HG02571 (cell line): ENCODE measurements around the gene ZNF485.
"Not testable (repeated sequence)": the region's sequence is repeated elsewhere in the genome, so short reads cannot be mapped to it uniquely, and the experiment has no call there.

Source experiments
- ATAC-seq: cut with Tn5 transposase; IDR thresholded peaks from one replicate; pipeline ENCODE4 v1.9.1; 2021; ENCODE audit warnings: mild to moderate bottlenecking, moderate library complexity; ENCODE audit not compliant: unreplicated experiment

ZNF485 gene

DNA sequence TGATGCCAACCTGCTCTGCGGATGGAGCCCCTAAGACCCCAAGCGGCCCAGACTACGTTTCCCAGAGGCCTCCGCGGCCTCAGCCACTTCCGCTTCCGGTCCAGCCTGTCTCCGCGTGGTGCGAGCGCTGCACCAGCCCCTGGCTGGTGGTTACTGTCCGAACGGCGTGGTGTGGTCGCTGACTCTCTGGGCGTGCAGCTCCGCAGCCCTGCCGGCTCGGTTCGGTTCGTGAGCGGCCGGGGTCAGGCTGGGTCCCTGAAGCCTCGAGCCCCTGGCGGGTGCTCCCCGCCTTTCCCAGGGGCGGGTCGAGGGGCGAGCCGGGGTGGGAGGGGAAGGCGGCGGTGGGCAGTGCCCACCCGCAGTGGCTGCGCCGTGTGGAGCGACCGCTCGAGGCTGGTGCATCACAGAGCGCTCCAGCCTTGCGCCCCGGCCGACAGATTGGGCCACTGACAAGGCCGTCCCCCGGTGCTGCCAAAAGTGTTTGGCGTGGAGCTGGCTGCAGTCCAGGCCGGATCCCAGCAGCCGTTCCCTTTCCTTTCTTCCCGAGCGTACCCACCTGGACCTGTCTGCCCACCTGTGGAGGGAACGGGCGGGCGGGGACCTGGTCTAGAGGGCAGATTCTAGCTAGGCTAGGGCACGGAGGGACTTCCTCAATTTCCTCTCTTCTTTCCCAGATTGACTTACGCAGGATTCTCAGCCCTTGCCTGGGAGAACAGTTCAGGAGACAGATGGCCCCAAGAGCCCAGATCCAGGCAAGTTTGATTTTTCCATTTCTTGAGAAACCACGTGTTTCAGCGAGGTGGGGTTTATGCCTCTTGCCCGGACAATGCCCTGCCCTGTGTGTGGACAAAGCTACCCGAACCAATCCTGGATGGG is at the start of gene ZNF485:
TSS of gene ZNF485 (plus strand) at position 116 of the 876 bp plus-strand sequence. CDS start at position 729, 613 bp downstream.
- ATAC-seq, result peak; percentile 100

DNA sequence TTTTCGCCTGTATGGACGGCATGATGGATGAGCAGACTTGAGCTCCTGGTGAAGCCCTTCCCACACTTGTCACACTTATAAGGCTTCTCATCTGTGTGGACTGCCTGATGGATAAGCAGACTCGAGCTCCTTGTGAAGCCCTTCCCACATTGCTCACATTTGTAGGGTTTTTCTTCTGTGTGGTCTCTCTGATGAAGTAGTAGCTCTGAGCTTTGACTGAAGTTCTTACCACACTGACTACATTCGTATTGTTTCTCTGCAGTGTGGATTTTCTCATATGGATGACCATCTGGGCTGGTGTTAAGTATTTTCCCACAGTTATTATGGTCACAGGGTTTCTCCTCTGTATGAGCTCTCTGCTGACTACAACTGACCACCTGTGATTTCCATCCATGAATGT is 49.0 kb upstream of the ZNF485 start:
- no peak for ATAC-seq

GRCh38 chr10:43569681-43570080 is 36.6 kb upstream of the ZNF485 start:
- no peak for ATAC-seq

DNA sequence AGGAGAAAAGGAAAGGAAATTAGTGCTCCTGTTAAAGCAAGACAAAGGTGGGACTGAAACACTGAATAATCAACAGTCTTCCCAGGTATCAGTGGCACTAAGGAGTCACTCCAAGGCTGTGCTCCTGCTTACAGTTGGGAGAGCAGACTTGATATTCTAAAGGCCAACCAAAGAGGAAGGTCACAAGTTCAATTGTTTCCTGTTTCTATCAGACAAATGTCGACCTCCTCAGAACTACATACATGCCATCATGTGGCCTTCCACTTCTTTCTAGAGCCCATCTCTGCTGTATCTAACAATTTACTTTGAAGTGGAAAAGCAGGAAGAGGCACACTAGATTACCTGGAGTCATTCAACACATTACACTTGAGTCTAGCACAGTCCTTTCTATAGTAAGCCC is 35.3 kb upstream of the ZNF485 start:
- no peak for ATAC-seq

DNA sequence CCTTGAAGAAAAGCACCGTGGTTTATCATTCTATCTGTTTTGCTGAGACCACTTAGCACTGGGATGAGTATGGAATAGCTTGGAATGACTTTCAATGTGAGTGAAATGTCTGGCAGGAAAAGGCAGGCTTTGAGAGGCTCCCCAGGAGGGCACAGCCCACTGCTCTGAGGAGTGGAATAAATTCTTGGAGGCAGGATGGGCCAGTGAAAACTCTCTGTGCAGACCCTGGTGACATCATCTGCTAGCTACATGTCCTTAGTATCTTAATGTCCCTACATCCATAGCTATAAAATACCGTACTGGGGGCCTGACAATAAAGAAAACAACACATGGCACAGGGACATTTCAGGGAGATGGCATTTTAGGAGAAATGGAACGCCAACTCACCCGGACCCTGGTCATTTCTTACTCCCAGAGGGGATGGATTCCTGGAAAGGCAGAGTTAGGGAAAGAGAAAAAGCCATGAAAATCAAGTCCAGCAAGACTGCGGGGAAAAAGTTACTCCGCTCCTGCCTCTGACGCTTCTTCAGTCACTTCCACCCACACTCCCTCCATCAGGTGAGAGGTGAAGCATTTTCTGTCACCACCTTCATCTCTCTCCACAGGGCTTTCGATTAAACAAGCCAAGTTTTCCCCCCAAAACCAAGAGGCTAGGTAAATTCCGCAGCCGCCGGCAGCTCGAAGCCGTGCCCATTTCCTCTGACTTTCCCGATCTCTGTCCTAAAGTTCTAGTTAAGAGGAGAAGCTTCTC is 32.8 kb upstream of the ZNF485 start:
- no peak for ATAC-seq

- peak; percentile 96 for ATAC-seq
These were observed 32.0 kb upstream of the ZNF485 start, which contains the start of gene ZNF239 for GRCh38 chr10:43574001-43574892. TSS of gene ZNF239 (minus strand) at chr10:43574616. CDS start at chr10:43558079, 16,537 bp downstream.

- ATAC-seq, result no peak
These were observed 31.3 kb upstream of the ZNF485 start for GRCh38 chr10:43574906-43575305.

DNA sequence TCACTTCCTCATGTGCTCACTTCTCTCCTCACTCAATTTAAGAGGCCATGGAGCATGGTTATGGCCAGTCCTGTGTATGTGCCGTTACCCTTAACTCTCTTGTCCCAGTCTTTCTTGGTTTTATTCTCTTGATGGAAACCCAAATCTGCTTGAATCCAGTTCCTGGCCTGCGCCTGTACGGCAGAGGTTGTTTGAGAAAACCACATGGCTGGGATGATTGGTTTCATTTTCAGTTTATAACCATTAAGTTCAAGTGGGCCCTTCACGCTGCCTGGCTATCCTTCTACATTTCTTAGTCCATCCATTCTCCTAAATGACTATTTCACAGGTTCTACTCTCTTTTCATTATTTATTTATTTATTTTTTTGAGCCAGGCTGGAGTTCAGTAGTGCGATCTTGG is 30.2 kb upstream of the ZNF485 start:
- ATAC-seq, result no peak

GRCh38 chr10:43576580-43576979 is 29.7 kb upstream of the ZNF485 start:
- no peak for ATAC-seq

GRCh38 chr10:43584051-43584450 is 22.2 kb upstream of the ZNF485 start:
- no peak for ATAC-seq

DNA sequence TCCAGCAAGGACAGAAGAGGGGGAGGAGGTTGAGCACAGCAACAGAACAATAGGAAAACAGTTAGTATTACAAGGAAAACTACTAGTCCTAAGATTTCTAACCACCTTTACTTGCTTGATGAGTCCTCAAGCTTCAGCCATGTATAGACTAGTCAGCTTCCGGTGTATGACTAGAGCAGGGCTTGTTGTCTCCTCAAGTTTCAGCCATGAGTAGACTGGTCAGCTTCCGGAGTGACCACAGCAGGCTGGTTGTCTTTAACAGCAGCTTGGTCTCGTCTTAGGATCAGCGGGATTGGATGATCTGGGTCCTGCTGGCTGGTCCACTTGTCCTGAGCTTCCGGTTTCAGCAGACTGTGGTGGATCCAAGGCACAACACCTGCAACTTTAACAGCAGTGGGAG is 21.2 kb upstream of the ZNF485 start:
- ATAC-seq, result no peak

- ATAC-seq, result no peak
These were observed 20.1 kb upstream of the ZNF485 start for GRCh38 chr10:43585981-43586729.

- not testable (repeated sequence) for ATAC-seq
These were observed 19.5 kb upstream of the ZNF485 start for GRCh38 chr10:43586730-43587115.

GRCh38 chr10:43591303-43591904 is 14.8 kb upstream of the ZNF485 start:
- no peak for ATAC-seq

DNA sequence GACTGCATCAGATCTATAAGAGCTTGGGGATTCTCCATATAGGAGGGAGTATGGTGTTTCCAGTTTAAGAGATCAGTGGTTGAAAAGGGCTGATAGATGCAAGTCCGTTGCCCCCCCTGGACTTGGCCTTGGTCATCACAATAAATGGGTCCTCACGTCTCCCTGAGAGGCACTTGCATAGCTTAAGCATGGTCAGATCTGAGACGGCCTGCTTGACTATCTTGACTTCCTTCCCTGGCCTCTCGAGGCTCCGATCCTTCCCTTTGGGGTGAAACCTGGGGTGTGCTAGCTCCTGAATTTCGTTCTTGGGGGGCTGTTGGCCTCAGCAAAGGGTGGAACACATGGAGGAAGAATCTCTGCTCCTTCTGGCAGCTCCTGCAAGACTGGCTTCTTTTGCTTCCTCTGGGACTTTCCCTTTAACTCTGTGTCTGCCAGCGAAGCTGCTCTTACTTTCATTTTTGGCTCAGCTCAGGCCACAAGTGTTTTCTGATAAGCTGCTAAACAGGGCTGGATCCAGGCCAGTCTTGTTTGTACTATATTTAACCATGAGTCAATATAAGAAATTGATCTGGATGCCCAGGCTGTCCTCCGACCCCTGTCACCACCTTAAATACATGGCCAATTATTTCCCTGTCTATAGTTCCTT is 11.2 kb upstream of the ZNF485 start:
- peak; percentile 90 for ATAC-seq

GRCh38 chr10:43595739-43596298 is 10.4 kb upstream of the ZNF485 start:
- ATAC-seq, result peak; percentile 61

GRCh38 chr10:43596546-43596945 is 9.7 kb upstream of the ZNF485 start:
- ATAC-seq, result no peak

DNA sequence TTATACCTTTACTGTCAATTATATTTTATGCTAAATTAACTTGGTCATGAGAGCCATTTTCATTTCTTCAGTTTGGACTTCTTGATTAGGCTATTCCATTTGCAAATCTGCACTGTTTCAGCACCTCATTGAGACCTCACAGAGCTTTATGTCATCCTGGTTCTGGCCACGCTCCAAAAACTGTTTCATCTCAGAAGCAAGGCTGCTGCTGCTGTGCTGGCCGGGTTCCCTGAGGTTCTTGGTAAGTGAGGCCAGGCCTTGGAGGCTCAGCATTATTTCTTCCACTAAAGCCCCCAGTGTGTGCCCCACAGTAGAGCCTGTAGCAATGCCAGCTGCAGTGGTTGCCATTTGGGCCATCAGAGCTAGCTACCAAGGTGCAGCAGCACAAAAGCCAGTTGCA is 7.8 kb upstream of the ZNF485 start:
- no peak for ATAC-seq

DNA sequence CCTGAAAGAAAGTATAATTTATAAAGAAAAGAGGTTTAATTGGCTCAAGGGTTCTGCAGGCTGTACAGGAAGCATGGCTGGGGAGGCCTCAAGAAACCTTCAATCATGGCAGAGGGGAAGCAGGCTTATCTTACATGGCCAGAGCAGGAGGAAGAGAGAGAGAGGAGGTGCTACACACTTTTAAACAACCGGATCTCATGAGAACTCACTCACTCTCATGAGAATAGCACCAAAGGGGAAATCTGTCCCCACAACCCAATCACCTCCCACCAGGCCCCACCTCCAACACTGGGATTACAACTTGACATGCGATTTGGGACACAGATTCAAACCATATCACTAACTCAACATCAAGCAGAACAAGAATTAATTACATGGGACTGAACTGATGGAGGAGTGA is 6.9 kb upstream of the ZNF485 start:
- no peak for ATAC-seq
